K562 (cell line): ENCODE data around the gene GAB1. TPM values are rescaled to one million over a fixed set of nuclear protein-coding genes. Genes with fewer than 3 reads are reported as not detected.

Source experiments
- ATAC-seq: fragments of 200-7000 bp; cut with Tn5 transposase; 3 replicates; pipeline ENCODE4 v1.9.1; 2020; ENCODE audit warnings: moderate library complexity
- BruUV-seq: library from RNA; stranded (reverse); fragments of 400-500 nt; replicated peaks from 2 replicates; lab custom pipeline; 2021; lab: Mats Ljungman, UMichigan
- CTCF ChIA-PET: fragments of 300-600 bp; formaldehyde crosslinking; extraction: SDS; loops from one replicate; lab custom pipeline; 2021; ENCODE audit warnings: low intra/inter-chr PET ratio; lab: Yijun Ruan, JAX
- POLR2A ChIA-PET: fragments of 300-600, 350-650 bp; sonication (Branson Sonifier 250); formaldehyde crosslinking; extraction: SDS; loops from one replicate; lab custom pipeline; 2021; ENCODE audit warnings: antibody characterized with exemption, inconsistent platforms; lab: Yijun Ruan, JAX
- DNase-seq, 4 experiments: peaks; one replicate each; pipeline versions ENCODE4 v3.0.0 to v3.0.0-alpha.2; 2011 to 2018; ENCODE audit warnings: low spot score in 3 of 4, mixed read lengths in 3 of 4; ENCODE audit errors: extremely low read depth in 1 of 4
- FAIRE-seq: peaks from 2 replicates; lab custom pipeline; 2011; peaks lifted over from hg19 to GRCh38; lab: Jason Lieb, UNC
- H2AFZ ChIP-seq: 2 replicates; pipeline ENCODE4 v1.6.0; 2011; ENCODE audit warnings: low read depth, low read length, control low read depth, inconsistent platforms
- H3K27ac ChIP-seq: fragments of 200-600 bp; 3 replicates; pipeline ENCODE4 v1.8.0; 2011; ENCODE audit warnings: low read depth, mild to moderate bottlenecking, control low read depth, inconsistent platforms, low read length, moderate library complexity, mixed read lengths; ENCODE audit errors: extremely low read depth
- H3K27me3 ChIP-seq, 2 experiments: fragments of 300-600 bp in 1 of 2; 2 replicates in 1 of 2; 3 replicates in 1 of 2; pipeline versions ENCODE4 v1.6.0 to v1.8.0; 2011; ENCODE audit warnings: inconsistent platforms in 2 of 2, low read length in 2 of 2, mild to moderate bottlenecking in 1 of 2, mixed read lengths in 1 of 2, moderate library complexity in 1 of 2; ENCODE audit not compliant: control insufficient read depth in 2 of 2, insufficient read depth in 2 of 2
- H3K36me3 ChIP-seq: fragments of 300-600 bp; 3 replicates; pipeline ENCODE4 v1.8.0; 2011; ENCODE audit warnings: mild to moderate bottlenecking, low read length, inconsistent platforms; ENCODE audit not compliant: control insufficient read depth, insufficient read depth
- H3K4me1 ChIP-seq, 2 experiments: fragments of 200-600 bp in 1 of 2; replicated peaks in 1 of 2; 2 replicates in 1 of 2; 3 replicates in 1 of 2; pipeline versions ENCODE4 v1.5.1 to v1.8.0; 2011; ENCODE audit warnings: inconsistent platforms in 2 of 2, low read length in 2 of 2, mild to moderate bottlenecking in 1 of 2, mixed read lengths in 1 of 2, moderate library complexity in 1 of 2; ENCODE audit not compliant: control insufficient read depth in 2 of 2, insufficient read depth in 2 of 2
- H3K4me2 ChIP-seq: 2 replicates; pipeline ENCODE4 v1.6.1; 2011; ENCODE audit warnings: low read length, control low read depth, inconsistent platforms, mixed read lengths; ENCODE audit not compliant: insufficient read depth
- H3K4me3 ChIP-seq: fragments of 200-600 bp; sonication (generic), shearing (Covaris generic); 2 replicates; pipeline ENCODE4 v1.5.1; 2016; ENCODE audit warnings: control low read depth, inconsistent platforms
- H3K79me2 ChIP-seq: fragments of 200-600 bp; 3 replicates; pipeline ENCODE4 v1.8.0; 2011; ENCODE audit warnings: low read length, inconsistent platforms; ENCODE audit not compliant: control insufficient read depth, insufficient read depth
- H3K9ac ChIP-seq, 2 experiments: 2 replicates each; pipeline versions ENCODE4 v1.6.0 to v1.6.1; 2011; ENCODE audit warnings: low read depth in 2 of 2, low read length in 2 of 2, control low read depth in 1 of 2, inconsistent platforms in 1 of 2, mild to moderate bottlenecking in 1 of 2, mixed read lengths in 1 of 2; ENCODE audit not compliant: insufficient read depth in 1 of 2
- H3K9me1 ChIP-seq: one replicate; pipeline ENCODE4 v1.6.0; 2011; ENCODE audit warnings: inconsistent platforms, mild to moderate bottlenecking, low read length, moderate library complexity; ENCODE audit not compliant: control insufficient read depth, insufficient read depth
- H3K9me3 ChIP-seq: replicated peaks from 2 replicates; pipeline ENCODE4 v1.5.1; 2011; ENCODE audit warnings: low read depth, low read length, inconsistent platforms; ENCODE audit not compliant: control insufficient read depth, insufficient read depth
- H4K20me1 ChIP-seq: replicated peaks from 2 replicates; pipeline ENCODE4 v1.6.1; 2011; ENCODE audit warnings: low read length, inconsistent platforms, mixed read lengths; ENCODE audit not compliant: control insufficient read depth, insufficient read depth
- ASH1L ChIP-seq: fragments of 450-650 bp; IDR thresholded peaks from 2 replicates; pipeline ENCODE4 v1.6.1; 2018; ENCODE audit warnings: borderline replicate concordance, mild to moderate bottlenecking, low read depth; ENCODE audit not compliant: partially characterized antibody
- ETV1 ChIP-seq: fragments of 450-650 bp; conservative IDR thresholded peaks from 2 replicates; pipeline ENCODE4 v1.6.1; 2016; ENCODE audit warnings: missing genetic modification characterization, control low read depth, low read depth, missing compliant biosample characterization
- FIP1L1 ChIP-seq: fragments of 200-400 bp; formaldehyde crosslinking; IDR thresholded peaks from 2 replicates; pipeline ENCODE4 v1.6.1; 2018; ENCODE audit warnings: mild to moderate bottlenecking, low read depth, low read length; ENCODE audit not compliant: poor library complexity, severe bottlenecking
- MYNN ChIP-seq, 2 experiments: sonication (generic); formaldehyde crosslinking in 1 of 2; IDR thresholded peaks; 2 replicates each; pipeline versions ENCODE4 v1.5.0 to v1.6.1; 2016 to 2020; ENCODE audit warnings: antibody characterized with exemption in 1 of 2, missing genetic modification reagents in 1 of 2
- NFIX ChIP-seq: fragments of 250-450 bp; sonication (Bioruptor Pico); IDR thresholded peaks from 2 replicates; pipeline ENCODE4 v1.4.0; 2020; ENCODE audit warnings: low read depth, mild to moderate bottlenecking, moderate library complexity
- PHF20 ChIP-seq: fragments of 450-650 bp; IDR thresholded peaks from 2 replicates; pipeline ENCODE4 v1.6.1; 2018; ENCODE audit not compliant: partially characterized antibody
- PHF21A ChIP-seq: fragments of 450-650 bp; IDR thresholded peaks from 2 replicates; pipeline ENCODE4 v1.6.1; 2017; ENCODE audit warnings: low read depth, borderline replicate concordance
- POU5F1 ChIP-seq: fragments of 150-350 bp; IDR thresholded peaks from 2 replicates; pipeline ENCODE4 v1.6.1; 2014; ENCODE audit warnings: borderline replicate concordance, low read length, low read depth, mild to moderate bottlenecking; ENCODE audit not compliant: partially characterized antibody
- RHOXF2B ChIP-seq: fragments of 250-450 bp; sonication (Bioruptor Pico); conservative IDR thresholded peaks from 2 replicates; pipeline ENCODE4 v1.5.1; 2021
- SMAD4 ChIP-seq: fragments of 250-450 bp; sonication (Bioruptor Pico); conservative IDR thresholded peaks from 2 replicates; pipeline ENCODE4 v1.8.0; 2021; ENCODE audit warnings: inconsistent platforms, mild to moderate bottlenecking, moderate library complexity
- TFAM ChIP-seq: fragments of 250-450 bp; sonication (Bioruptor Pico); conservative IDR thresholded peaks from 2 replicates; pipeline ENCODE4 v1.5.0; 2021; ENCODE audit warnings: mild to moderate bottlenecking, moderate library complexity
- U2AF1 ChIP-seq: fragments of 200-400 bp; formaldehyde crosslinking; optimal IDR thresholded peaks from 2 replicates; pipeline ENCODE3; 2017; ENCODE audit warnings: mild to moderate bottlenecking, low read depth, low read length, moderate library complexity
- U2AF2 ChIP-seq: fragments of 200-400 bp; formaldehyde crosslinking; optimal IDR thresholded peaks from 2 replicates; pipeline ENCODE3; 2017; ENCODE audit warnings: low read depth, mild to moderate bottlenecking, low read length
- WGBS: fragments of 100-300 bp; shearing (Covaris generic); methylation state at CpG from one replicate; pipeline ENCODE4 v1.1.6; 2016; ENCODE audit warnings: low coverage, mixed read lengths; ENCODE audit not compliant: insufficient coverage; ENCODE audit errors: missing lambda C conversion rate; 5-methylcytosine and 5-hydroxymethylcytosine counted together
- in situ Hi-C: fragments of 300-500 bp; cut with MboI; formaldehyde crosslinking; loops from 4 replicates; pipeline ENCODE4 v1.15.0; 2018; ENCODE audit warnings: inconsistent platforms, mixed read lengths
- intact Hi-C: fragments of 100-400 bp; cut with micrococcal nuclease; formaldehyde crosslinking; loops from 2 replicates; pipeline ENCODE4 v1.14.2; 2022
- polyA plus RNA-seq, 8 experiments: library from polyadenylated mRNA; depleted of rRNA in 4 of 8; stranded (reverse) in 5 of 8; unstranded in 3 of 8; fragments of >200 nt; fragmentation: Nextera tagmentation in 2 of 8; fragmentation: Illumina TruSeq in 1 of 8; extraction: Ambion mirVana in 2 of 8; extraction: Trizol in 1 of 8; gene quantifications; 2 replicates each; pipeline versions ENCODE4 v1.2.1 to v1.2.3, GENCODE V29; 2011 to 2014; ENCODE audit warnings: inconsistent platforms in 1 of 8, missing spikeins in 1 of 8
- total RNA-seq, 7 experiments: library from RNA; depleted of rRNA in 6 of 7; stranded (reverse); fragments of >200 nt in 6 of 7; fragmentation: Illumina TruSeq in 2 of 7; extraction: Trizol in 2 of 7; gene quantifications; 2 replicates each; pipeline versions ENCODE4 v1.2.1 to v1.2.3, GENCODE V29; 2011 to 2021; ENCODE audit warnings: low replicate concordance in 1 of 7

GAB1 gene
- total and polyA plus RNA-seq, 9 of the 15 experiments (the other 6 are each of a cell fraction or from before 2014, with no cell fraction given): 1.3 to 14.6 (median 7.5) TPM

- DNase-seq (no peak), ATAC-seq (no peak), FAIRE-seq (no peak)
- H3K27me3 ChIP-seq: no peaks in the 10 kb centered on the region
- H3K36me3 ChIP-seq: peaks cover 22% of the 10 kb centered on the region; the same call in 2 of the 3 replicates
- TF ChIP-seq ASH1L (no peak), FIP1L1 (no peak), U2AF1 (no peak), TFAM (no peak), POU5F1 (no peak), RHOXF2B (CRISPR knock-in tag) (no peak), PHF20 (no peak), MYNN (IDR thresholded peaks at IDR 0.05) (no peak), MYNN (CRISPR knock-in tag; IDR thresholded peaks at IDR 0.05) (no peak), ETV1 (tag) (no peak), PHF21A (no peak), U2AF2 (no peak), NFIX (CRISPR knock-in tag) (no peak), SMAD4 (CRISPR knock-in tag) (no peak)
- H3K4me2 ChIP-seq: no peak overlapping the region
- in situ Hi-C loops: no loop called here
- H3K9ac ChIP-seq: no peak overlapping the region
- no peaks in the 10 kb centered on the region for H3K9me1 ChIP-seq
- H3K27ac ChIP-seq: no peak overlapping the region
- no peaks in the 10 kb centered on the region for H3K9me3 ChIP-seq
- WGBS: 56% methylated on average over 5 of the region's 5 CpGs
- intact Hi-C loops: no loop called here
- no peak overlapping the region for H3K4me3 ChIP-seq
- H3K4me1 ChIP-seq: no peaks in the 10 kb centered on the region
- POLR2A ChIA-PET: no interaction called here
- no peaks in the 10 kb centered on the region for H3K79me2 ChIP-seq
- CTCF ChIA-PET: no interaction called here
- H2AFZ ChIP-seq: no peak overlapping the region
- BruUV-seq: no TSS peak
- no peaks in the 10 kb centered on the region for H4K20me1 ChIP-seq
These were observed 101.3 kb downstream of the GAB1 start for GRCh38 chr4:143437937-143438336.
